ENCODE data around the gene ALPP. TPM values are rescaled to one million over a fixed set of nuclear protein-coding genes. Genes with fewer than 3 reads are reported as not detected.

ALPP gene
- total and polyA plus RNA-seq, 2 donors (not counting 3 experiments of a cell fraction or from before 2014, with no cell fraction given) = not detected

GRCh38 chr2:232415736-232416520 lies 37.4 kb downstream of the ALPP start:
- POLR2A ChIA-PET = no interaction called here
- Histone ChIP-seq H2AFZ (ENCODE audit: low read depth, low read length) (no peak overlapping the region), H3K4me2 (ENCODE audit: insufficient read depth, low read length) (no peak overlapping the region), H4K20me1 (replicated peaks; ENCODE audit: control insufficient read depth, extremely low read depth, insufficient read depth, low read length) (no peaks in the 10 kb centered on the region), H3K9ac (replicated peaks; ENCODE audit: extremely low read depth, insufficient read depth, low read length) (no peak overlapping the region), H3K9me1 (replicated peaks; ENCODE audit: control insufficient read depth, extremely low read depth, insufficient read depth, low read length) (no peaks in the 10 kb centered on the region), H3K4me1 (ENCODE audit: control insufficient read depth, extremely low read depth, insufficient read depth, low read length) (no peaks in the 10 kb centered on the region), H3K9me3 (replicated peaks; ENCODE audit: control insufficient read depth, insufficient read depth, low read length) (no peaks in the 10 kb centered on the region), H3K79me2 (ENCODE audit: control insufficient read depth, insufficient read depth, low read length) (no peaks in the 10 kb centered on the region), H3K36me3 (ENCODE audit: control insufficient read depth in 2 of 2, extremely low read depth in 1 of 2, insufficient read depth in 2 of 2, low read length in 2 of 2) (no peaks in the 10 kb centered on the region), H3K4me3 (replicated peaks in 1 of 3; ENCODE audit: insufficient read depth in 1 of 3, low read depth in 1 of 3, low read length in 3 of 3) (no peak overlapping the region), H3K27me3 (ENCODE audit: control insufficient read depth in 2 of 2, insufficient read depth in 2 of 2, low read length in 2 of 2) (peaks cover 34 to 55% of the 10 kb centered on the region in 2 experiments), H3K27ac (ENCODE audit: insufficient read depth, low read depth, low read length) (no peak overlapping the region)
- intact Hi-C loops (cut with micrococcal nuclease) = no loop called here
- dilution Hi-C loops (cut with MboI; ENCODE audit: extremely low pct_ligation_motif_present, low sequenced_read_pairs) = no loop called here
- no TSS peak for BruUV-seq (replicated peaks)
- CTCF ChIA-PET = interaction anchor here (1.7 kb wide), 1 partner anchor 515 kb away, joined by 5 read pairs; no protein-coding TSS in a partner anchor
- TF ChIP-seq EZH2 (IDR thresholded peaks at IDR 0.05; ENCODE audit: borderline replicate concordance, low read depth, low read length, severe bottlenecking) = no peak
- TF ChIP-seq POLR2A (IDR thresholded peaks at IDR 0.05; ENCODE audit: low read depth, low read length) = no peak
- no peak for TF ChIP-seq GATA2 (IDR thresholded peaks at IDR 0.05; ENCODE audit: insufficient read depth, insufficient read length, low read depth, low read length)
- TF ChIP-seq POLR2AphosphoS5 (IDR thresholded peaks at IDR 0.05; ENCODE audit: insufficient read depth, low read depth, low read length) = no peak
- no peak for TF ChIP-seq FOS (IDR thresholded peaks at IDR 0.05; ENCODE audit: borderline replicate concordance, insufficient read depth, low read length)
- TF ChIP-seq JUN (IDR thresholded peaks at IDR 0.05; ENCODE audit: borderline replicate concordance, insufficient read depth, insufficient read length, low read depth) = no peak
- no peak for TF ChIP-seq CTCF (IDR thresholded peaks at IDR 0.05; ENCODE audit: extremely low read depth in 1 of 2, insufficient read depth in 1 of 2, low read depth in 1 of 2, low read length in 2 of 2)
- TF ChIP-seq MYC (IDR thresholded peaks at IDR 0.05; ENCODE audit: low read depth, low read length) = no peak
- no peak for TF ChIP-seq MAX (IDR thresholded peaks at IDR 0.05; ENCODE audit: insufficient read depth, insufficient read length)
- DNase-seq (ENCODE audit: low read depth, low spot score) (no peak), FAIRE-seq (no peak)
